ENCODE results near the gene OLFM1. TPM values are rescaled to one million over a fixed set of nuclear protein-coding genes. Genes with fewer than 3 reads are reported as not detected.

Gene OLFM1
- total RNA-seq, 1 donor from 2014 or later: not detected

DNA sequence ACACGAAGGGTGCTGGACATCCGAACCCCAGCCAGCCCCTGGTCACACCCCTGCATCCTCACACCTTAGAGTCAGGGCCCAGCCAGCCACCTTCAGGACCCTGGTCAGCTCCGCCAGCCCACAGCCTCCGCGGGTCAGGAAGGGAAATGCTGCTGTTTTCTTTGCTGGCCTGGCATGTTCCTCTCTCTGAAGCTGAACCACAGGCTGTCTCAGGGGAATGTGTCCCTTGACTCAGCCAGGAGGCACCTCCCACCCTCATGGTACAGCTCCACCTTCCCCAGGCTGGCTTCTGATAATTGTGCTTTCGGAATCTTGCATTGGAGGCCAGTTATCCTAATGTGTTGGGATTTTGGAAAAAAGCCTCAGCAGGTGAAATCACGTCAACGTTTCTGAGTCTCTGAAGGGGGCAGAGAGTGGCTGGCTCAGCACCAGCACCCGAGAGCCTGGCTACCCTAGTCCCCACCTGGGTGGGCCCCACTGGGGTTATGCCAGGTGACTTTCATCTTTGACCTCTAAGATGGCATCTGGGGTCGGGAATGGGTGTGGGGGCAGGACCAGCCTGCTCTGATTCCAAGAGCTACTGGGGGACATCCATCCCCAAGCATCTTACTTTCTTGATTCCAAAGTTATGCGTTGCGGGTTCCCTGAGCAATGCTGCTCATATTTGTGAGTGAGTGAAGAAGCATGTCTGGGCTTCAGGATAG, 9.8 kb upstream of the OLFM1 start:
- ATAC-seq (ENCODE audit: low read depth): no peak
- no peaks in the 10 kb centered on the region for H3K36me3 Mint-ChIP-seq (ENCODE audit: low read depth)
- intact Hi-C loops (cut with micrococcal nuclease): no loop called here
- no peak overlapping the region for H3K27ac Mint-ChIP-seq
- H3K4me1 Mint-ChIP-seq: no peaks in the 10 kb centered on the region
- DNase-seq: peak; percentile 8
- H3K9me3 Mint-ChIP-seq: no peaks in the 10 kb centered on the region
- POLR2A ChIA-PET: no interaction called here
- TF ChIP-seq CTCF (IDR thresholded peaks at IDR 0.05): no peak
- peaks cover 41% of the 10 kb centered on the region for H3K27me3 Mint-ChIP-seq
- CTCF ChIA-PET: no interaction called here
- no peak overlapping the region for H3K4me3 Mint-ChIP-seq

GRCh38 chr9:135078361-135078821, 9.1 kb upstream of the OLFM1 start:
- Mint-ChIP-seq H3K36me3 (ENCODE audit: low read depth) (no peaks in the 10 kb centered on the region), H3K4me1 (no peaks in the 10 kb centered on the region), H3K9me3 (no peaks in the 10 kb centered on the region), H3K4me3 (no peak overlapping the region), H3K27me3 (peaks cover 44% of the 10 kb centered on the region), H3K27ac (no peak overlapping the region)
- no peak for TF ChIP-seq CTCF (IDR thresholded peaks at IDR 0.05)
- DNase-seq (no peak), ATAC-seq (ENCODE audit: low read depth) (no peak)
- ChIA-PET CTCF (no interaction called here), POLR2A (no interaction called here)
- intact Hi-C loops (cut with micrococcal nuclease): no loop called here

- DNase-seq (no peak), ATAC-seq (ENCODE audit: low read depth) (no peak)
- H3K9me3 Mint-ChIP-seq: no peaks in the 10 kb centered on the region
- TF ChIP-seq CTCF (IDR thresholded peaks at IDR 0.05): no peak
- intact Hi-C loops (cut with micrococcal nuclease): no loop called here
- H3K4me3 Mint-ChIP-seq: no peak overlapping the region
- ChIA-PET POLR2A (no interaction called here), CTCF (no interaction called here)
- no peaks in the 10 kb centered on the region for H3K4me1 Mint-ChIP-seq
- no peaks in the 10 kb centered on the region for H3K36me3 Mint-ChIP-seq (ENCODE audit: low read depth)
- peaks cover 42% of the 10 kb centered on the region for H3K27me3 Mint-ChIP-seq
- no peak overlapping the region for H3K27ac Mint-ChIP-seq
Measured at GRCh38 chr9:135079018-135079417, 8.4 kb upstream of the OLFM1 start.

- ATAC-seq (ENCODE audit: low read depth): no peak
- ChIA-PET CTCF (no interaction called here), POLR2A (no interaction called here)
- no peak for TF ChIP-seq CTCF (IDR thresholded peaks at IDR 0.05)
- DNase-seq: no peak
- H3K4me3 Mint-ChIP-seq: no peak overlapping the region
- H3K36me3 Mint-ChIP-seq (ENCODE audit: low read depth): no peaks in the 10 kb centered on the region
- peaks cover 44% of the 10 kb centered on the region for H3K27me3 Mint-ChIP-seq
- H3K27ac Mint-ChIP-seq: no peak overlapping the region
- no peaks in the 10 kb centered on the region for H3K9me3 Mint-ChIP-seq
- intact Hi-C loops (cut with micrococcal nuclease): no loop called here
- no peaks in the 10 kb centered on the region for H3K4me1 Mint-ChIP-seq
Measured at GRCh38 chr9:135079676-135080075, 7.8 kb upstream of the OLFM1 start.

DNA sequence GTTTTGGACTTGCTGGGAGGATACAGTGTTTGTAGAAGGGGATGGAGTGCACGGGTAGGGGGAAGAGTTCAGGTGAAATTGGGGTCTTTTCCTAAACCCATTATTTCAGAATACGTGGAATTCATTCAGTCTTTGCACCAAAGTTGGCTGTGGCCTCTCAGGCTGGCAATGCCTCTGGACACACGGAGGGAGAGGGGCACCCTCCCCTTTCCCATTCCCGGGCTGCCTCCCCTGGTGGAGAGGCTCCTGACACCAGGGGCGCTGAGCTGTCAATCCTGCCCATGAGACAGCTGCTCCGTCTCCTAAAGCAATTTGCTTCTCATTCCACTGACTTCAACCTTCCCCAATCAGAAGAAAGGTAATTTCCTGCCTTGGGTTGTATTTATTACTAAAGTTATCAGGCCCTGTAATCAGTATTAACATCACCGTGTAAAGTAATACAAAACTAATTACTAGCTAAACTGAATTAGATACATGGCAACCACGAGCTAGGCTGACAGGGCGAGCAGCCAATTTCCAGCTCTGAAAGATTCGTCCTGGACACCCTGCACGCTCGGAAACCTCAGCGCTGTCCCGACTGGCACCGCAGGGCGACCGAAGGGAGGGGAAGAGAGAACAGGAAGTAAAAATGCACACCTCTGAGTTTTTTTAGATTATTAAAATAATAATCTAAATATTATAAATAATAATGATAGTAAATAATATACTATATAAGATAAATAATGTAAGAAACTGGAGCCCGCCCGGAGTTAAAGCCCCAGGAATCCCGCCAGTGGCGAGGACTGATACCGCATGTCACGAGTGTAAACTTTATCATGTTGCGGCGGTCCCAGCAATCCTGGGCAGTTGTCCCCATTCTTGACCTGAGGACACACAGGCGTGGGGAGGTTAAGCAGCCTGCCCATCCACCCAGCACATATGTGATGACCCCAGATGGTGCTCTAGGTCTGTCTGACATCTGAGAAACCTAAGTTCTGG, 6.9 kb upstream of the OLFM1 start:
- no peak for TF ChIP-seq CTCF (IDR thresholded peaks at IDR 0.05)
- intact Hi-C loops (cut with micrococcal nuclease): no loop called here
- Mint-ChIP-seq H3K4me3 (no peak overlapping the region), H3K27me3 (peaks cover 47% of the 10 kb centered on the region), H3K4me1 (no peaks in the 10 kb centered on the region), H3K27ac (no peak overlapping the region), H3K9me3 (no peaks in the 10 kb centered on the region), H3K36me3 (ENCODE audit: low read depth) (no peaks in the 10 kb centered on the region)
- ChIA-PET POLR2A (no interaction called here), CTCF (no interaction called here)
- no peak for DNase-seq
- ATAC-seq (ENCODE audit: low read depth): no peak

Measured in activated B cell treated with CpG ODN at 0.5 μM for 24 hours (primary cell).